ACC112 (cell line): ENCODE measurements around the gene ATP6V1G2.

Source experiments
- H2AFZ ChIP-seq: fragments of 200-600 bp; sonication (generic); one replicate; pipeline ENCODE4 v1.6.0; 2017; ENCODE audit warnings: antibody characterized with exemption, low read length; ENCODE audit not compliant: unreplicated experiment
- H3K27ac ChIP-seq: fragments of 200-600 bp; sonication (generic); 2 replicates; pipeline ENCODE4 v1.5.1; 2014; ENCODE audit warnings: low read depth, mild to moderate bottlenecking, antibody characterized with exemption, low read length, moderate library complexity
- H3K27me3 ChIP-seq: fragments of 200-600 bp; sonication (generic); 2 replicates; pipeline ENCODE4 v1.6.1; 2014; ENCODE audit warnings: mild to moderate bottlenecking, antibody characterized with exemption, low read length, moderate library complexity, mixed read lengths; ENCODE audit not compliant: insufficient read depth
- H3K36me3 ChIP-seq: fragments of 200-600 bp; sonication (generic); 2 replicates; pipeline ENCODE4 v1.6.1; 2016; ENCODE audit warnings: mild to moderate bottlenecking, antibody characterized with exemption, low read length, moderate library complexity, mixed read lengths; ENCODE audit not compliant: insufficient read depth
- H3K4me1 ChIP-seq: fragments of 200-600 bp; sonication (generic); one replicate; pipeline ENCODE4 v1.6.1; 2016; ENCODE audit warnings: low read length, mixed read lengths; ENCODE audit not compliant: insufficient read depth, unreplicated experiment, control insufficient read depth
- H3K4me3 ChIP-seq: fragments of 200-600 bp; sonication (generic); 2 replicates; pipeline ENCODE4 v1.5.1; 2014; ENCODE audit warnings: mild to moderate bottlenecking, low read depth, low read length
- H3K79me2 ChIP-seq: fragments of 200-600 bp; sonication (generic); one replicate; pipeline ENCODE4 v1.6.0; 2016; ENCODE audit warnings: low read length; ENCODE audit not compliant: control insufficient read depth, unreplicated experiment, insufficient read depth

The ATP6V1G2 gene

GRCh38 chr6:31534521-31535040 lies 11.8 kb downstream of the ATP6V1G2 start:
- no peak overlapping the region for H3K27ac ChIP-seq
- peaks cover 50% of the 10 kb centered on the region for H3K79me2 ChIP-seq
- H3K27me3 ChIP-seq = no peaks in the 10 kb centered on the region
- peaks cover 12% of the 10 kb centered on the region for H3K4me1 ChIP-seq
- H3K36me3 ChIP-seq = peaks cover 58% of the 10 kb centered on the region
- H3K4me3 ChIP-seq = no peak overlapping the region
- H2AFZ ChIP-seq = no peak overlapping the region

- Histone ChIP-seq H3K4me1 (peaks cover 6% of the 10 kb centered on the region), H3K4me3 (no peak overlapping the region), H3K79me2 (peaks cover 44% of the 10 kb centered on the region)
Measured at GRCh38 chr6:31534011-31534410, 12.4 kb downstream of the ATP6V1G2 start.

GRCh38 chr6:31533455-31533841 lies 13.0 kb downstream of the ATP6V1G2 start:
- H3K36me3 ChIP-seq = peaks cover 49% of the 10 kb centered on the region
- no peak overlapping the region for H3K27ac ChIP-seq

More at GRCh38 chr6:31534011-31534410, 12.4 kb downstream of the ATP6V1G2 start:
- H3K27me3 ChIP-seq = no peaks in the 10 kb centered on the region
- H3K36me3 ChIP-seq = peaks cover 53% of the 10 kb centered on the region
- H3K27ac ChIP-seq = no peak overlapping the region
- H2AFZ ChIP-seq = no peak overlapping the region

DNA sequence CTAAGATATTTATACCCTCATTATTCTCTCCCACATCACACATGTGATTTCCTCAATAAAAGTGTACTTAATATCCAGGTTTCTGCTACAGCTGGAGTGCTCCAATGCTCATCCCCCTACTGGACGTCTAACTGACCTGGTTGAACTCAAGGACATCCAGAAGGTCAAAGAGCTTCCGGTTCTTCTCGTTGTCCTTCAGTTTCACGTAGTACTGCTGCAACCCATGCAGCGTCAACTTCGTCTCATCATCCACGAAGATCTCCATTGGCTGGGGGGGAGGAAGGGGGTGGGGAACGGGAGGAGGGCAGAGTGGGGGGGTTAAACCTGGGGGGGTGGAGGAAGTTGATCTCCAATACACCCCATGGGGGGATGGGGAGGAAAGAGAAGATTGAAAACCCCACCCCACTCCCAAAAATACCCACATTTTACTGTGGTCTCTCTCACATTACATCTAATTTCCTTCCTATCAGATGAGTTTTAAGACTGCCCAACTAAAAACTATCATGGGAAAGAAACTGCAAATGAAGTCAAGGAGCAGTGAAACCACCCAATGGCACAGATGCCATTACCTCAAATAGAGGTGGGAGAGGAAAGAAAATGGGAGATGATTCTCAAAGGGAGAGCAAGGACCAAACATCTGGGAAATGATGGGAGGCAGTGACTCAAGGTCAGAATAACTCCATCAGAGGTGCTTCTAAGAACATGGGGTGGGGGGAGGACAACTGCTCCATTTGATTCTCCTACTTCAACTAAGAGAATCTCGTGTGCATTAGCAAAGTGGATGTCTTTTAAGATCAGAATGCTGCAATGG lies 13.6 kb downstream of the ATP6V1G2 start:
- Histone ChIP-seq H3K27ac (no peak overlapping the region), H2AFZ (no peak overlapping the region), H3K27me3 (no peaks in the 10 kb centered on the region), H3K4me3 (no peak overlapping the region), H3K36me3 (peaks cover 44% of the 10 kb centered on the region), H3K4me1 (no peaks in the 10 kb centered on the region), H3K79me2 (peaks cover 33% of the 10 kb centered on the region)

More at GRCh38 chr6:31533455-31533841, 13.0 kb downstream of the ATP6V1G2 start:
- H3K79me2 ChIP-seq = peaks cover 38% of the 10 kb centered on the region
- H3K27me3 ChIP-seq = no peaks in the 10 kb centered on the region
- H2AFZ ChIP-seq = no peak overlapping the region
- H3K4me1 ChIP-seq = peaks cover under 1% of the 10 kb centered on the region
- H3K4me3 ChIP-seq = no peak overlapping the region

DNA sequence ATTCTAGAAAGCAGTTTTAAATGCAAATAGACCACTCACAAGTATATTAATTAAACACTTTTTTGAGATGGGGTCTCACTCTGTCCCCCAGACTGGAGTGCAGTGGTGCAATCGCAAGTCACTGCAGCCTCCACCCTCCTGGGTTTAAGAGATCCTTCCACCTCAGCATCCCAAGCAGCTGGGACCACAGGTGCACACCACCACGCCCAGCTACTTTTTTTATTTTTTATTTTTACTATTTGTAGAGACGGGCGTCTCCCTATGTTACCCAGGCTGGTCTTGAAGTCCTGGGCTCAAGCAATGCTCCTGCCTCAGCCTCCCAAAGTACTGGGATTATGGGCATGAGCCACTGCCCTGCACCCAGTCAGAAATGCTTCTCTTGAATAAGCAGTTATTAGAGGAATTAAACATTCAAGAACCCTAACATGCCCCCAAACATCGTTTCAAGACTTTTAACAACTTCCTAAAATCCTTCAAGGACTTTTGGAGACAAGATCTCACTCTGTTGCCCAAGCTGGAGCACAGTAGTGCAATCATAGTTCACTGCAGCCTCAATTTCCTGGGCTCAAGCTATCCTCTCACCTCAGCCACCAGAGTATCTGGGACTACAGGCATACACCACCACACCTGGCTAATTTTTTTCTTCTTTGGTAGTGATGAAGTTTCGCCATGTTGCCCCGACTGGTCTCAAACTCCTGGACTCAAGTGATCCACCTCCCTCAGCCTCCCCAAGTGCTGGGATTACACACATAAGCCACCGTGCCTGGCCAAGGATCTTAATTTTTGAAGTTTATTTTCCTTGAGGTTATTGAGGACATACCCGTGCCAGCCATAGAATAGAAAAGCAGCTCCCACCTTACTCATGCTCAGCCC lies 14.4 kb downstream of the ATP6V1G2 start:
- Histone ChIP-seq H3K79me2 (peaks cover 28% of the 10 kb centered on the region), H3K27ac (no peak overlapping the region), H3K36me3 (peaks cover 44% of the 10 kb centered on the region), H2AFZ (no peak overlapping the region), H3K4me3 (no peak overlapping the region), H3K4me1 (peaks cover 5% of the 10 kb centered on the region), H3K27me3 (no peaks in the 10 kb centered on the region)

GRCh38 chr6:31531162-31531561 lies 15.2 kb downstream of the ATP6V1G2 start:
- Histone ChIP-seq H3K4me3 (no peak overlapping the region), H3K36me3 (peaks cover 38% of the 10 kb centered on the region), H3K4me1 (peaks cover 14% of the 10 kb centered on the region), H2AFZ (no peak overlapping the region), H3K79me2 (peaks cover 21% of the 10 kb centered on the region), H3K27ac (no peak overlapping the region), H3K27me3 (no peaks in the 10 kb centered on the region)

GRCh38 chr6:31530659-31531058 lies 15.7 kb downstream of the ATP6V1G2 start:
- Histone ChIP-seq H3K4me3 (no peak overlapping the region), H3K27ac (no peak overlapping the region), H3K4me1 (peaks cover 19% of the 10 kb centered on the region), H3K79me2 (peaks cover 16% of the 10 kb centered on the region), H3K27me3 (no peaks in the 10 kb centered on the region), H2AFZ (no peak overlapping the region), H3K36me3 (peaks cover 32% of the 10 kb centered on the region)

DNA sequence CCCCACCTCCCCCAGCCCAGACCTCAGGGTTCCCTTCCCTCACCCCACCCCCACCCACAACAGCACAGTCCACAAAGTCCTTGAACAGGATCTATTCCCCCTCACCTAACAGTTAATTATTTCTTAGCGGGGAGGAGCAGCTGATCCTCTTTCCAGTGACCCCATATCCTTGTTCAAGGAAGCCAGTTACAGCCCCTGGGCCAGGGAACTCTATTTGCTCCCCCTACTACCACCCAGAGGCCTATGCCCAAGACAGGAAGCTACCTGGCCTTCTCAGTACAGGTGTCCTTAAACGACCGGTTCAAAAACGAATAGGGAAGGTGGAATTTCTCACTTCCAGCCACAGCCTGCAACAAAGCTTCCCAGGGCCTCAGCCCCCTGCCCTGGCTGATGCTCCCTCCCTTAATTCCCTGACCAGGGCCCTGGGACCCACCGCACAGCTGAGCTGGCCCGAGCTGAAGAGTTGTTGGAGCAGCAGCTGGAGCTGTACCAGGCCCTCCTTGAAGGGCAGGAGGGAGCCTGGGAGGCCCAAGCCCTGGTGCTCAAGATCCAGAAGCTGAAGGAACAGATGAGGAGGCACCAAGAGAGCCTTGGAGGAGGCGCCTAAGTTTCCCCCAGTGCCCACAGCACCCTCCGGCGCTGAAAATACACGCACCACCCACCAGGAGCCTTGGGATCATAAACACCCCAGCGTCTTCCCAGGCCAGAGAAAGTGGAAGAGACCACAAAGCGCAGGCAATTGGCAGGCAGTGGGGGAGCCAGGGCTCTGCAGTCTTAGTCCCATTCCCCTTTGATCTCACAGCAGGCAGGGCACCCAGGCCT lies 16.9 kb downstream of the ATP6V1G2 start:
- H3K79me2 ChIP-seq = peaks cover 9% of the 10 kb centered on the region
- H3K4me3 ChIP-seq = no peak overlapping the region
- no peaks in the 10 kb centered on the region for H3K27me3 ChIP-seq
- no peak overlapping the region for H2AFZ ChIP-seq
- H3K4me1 ChIP-seq = peaks cover 22% of the 10 kb centered on the region
- H3K27ac ChIP-seq = no peak overlapping the region
- peaks cover 22% of the 10 kb centered on the region for H3K36me3 ChIP-seq

DNA sequence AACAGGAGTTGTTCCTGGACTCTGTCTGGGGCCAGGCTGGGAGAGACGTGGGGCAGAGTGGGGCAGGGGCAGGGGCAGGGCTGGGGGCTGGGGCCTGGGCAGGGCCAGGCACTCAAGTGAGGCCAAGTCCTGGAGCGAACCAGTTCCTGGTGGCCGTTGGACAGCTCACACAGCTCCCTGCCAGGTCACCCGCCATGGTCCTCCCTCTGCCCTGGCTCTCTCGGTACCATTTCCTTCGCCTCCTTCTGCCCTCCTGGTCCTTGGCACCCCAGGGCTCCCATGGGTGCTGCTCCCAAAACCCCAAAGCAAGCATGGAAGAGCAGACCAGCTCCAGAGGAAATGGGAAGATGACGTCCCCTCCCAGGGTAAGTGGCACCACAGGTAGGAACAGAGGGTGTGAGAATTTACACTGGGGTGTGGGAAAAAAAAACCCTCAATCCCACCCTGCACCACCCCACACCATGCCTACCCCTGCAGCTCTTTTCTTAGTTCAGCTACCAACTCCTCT lies 17.5 kb downstream of the ATP6V1G2 start, which contains the start of gene MCCD1:
MCCD1 (plus strand) TSS at position 142 of the 508 bp plus-strand sequence; CDS start at position 195, 53 bp downstream.
- H3K4me3 ChIP-seq = no peak within 1 kb of the TSS
- H2AFZ ChIP-seq = no peak within 1 kb of the TSS
- 0 out of 2 replicates have a peak within 1 kb of the TSS, but pooled peaks have one; percentile 28 for H3K27ac ChIP-seq
- peaks cover 7% of the 10 kb centered on the region for H3K79me2 ChIP-seq
- no peaks in the 10 kb centered on the region for H3K27me3 ChIP-seq
- H3K4me1 ChIP-seq = peaks cover 22% of the 10 kb centered on the region
- peaks cover 18% of the 10 kb centered on the region for H3K36me3 ChIP-seq
